8988T (cell line): Measurements from ENCODE around the gene ERCC6.
A peak's percentile ranks its signal among the peaks of the same experiment; 100 is the strongest.

ENCODE experiments used
- DNase-seq: peaks from one replicate; pipeline ENCODE4 v3.0.0; 2011

Gene ERCC6

GRCh38 chr10:49538381-49539319 lies at the start of gene ERCC6:
Gene ERCC6 (minus strand): TSS chr10:49539121.
- peak; percentile 94 for DNase-seq

- DNase-seq, result no peak
These were observed 49.1 kb upstream of the ERCC6 start for GRCh38 chr10:49587981-49588380.

GRCh38 chr10:49585387-49585786 lies 46.5 kb upstream of the ERCC6 start:
- DNase-seq, result no peak

GRCh38 chr10:49579621-49580020 lies 40.7 kb upstream of the ERCC6 start:
- no peak for DNase-seq

GRCh38 chr10:49578392-49578791 lies 39.5 kb upstream of the ERCC6 start:
- no peak for DNase-seq

- no peak for DNase-seq
These were observed 38.4 kb upstream of the ERCC6 start for GRCh38 chr10:49577182-49577925.

- no peak for DNase-seq
These were observed 36.7 kb upstream of the ERCC6 start for GRCh38 chr10:49575489-49576072.

- DNase-seq, result no peak
These were observed 33.7 kb upstream of the ERCC6 start for GRCh38 chr10:49572594-49573114.

- no peak for DNase-seq
These were observed 32.5 kb upstream of the ERCC6 start for GRCh38 chr10:49571388-49571787.

- DNase-seq, result no peak
These were observed 30.2 kb upstream of the ERCC6 start for GRCh38 chr10:49569031-49569631.

- no peak for DNase-seq
These were observed 29.3 kb upstream of the ERCC6 start for GRCh38 chr10:49568235-49568634.

- no peak for DNase-seq
These were observed 28.9 kb upstream of the ERCC6 start for GRCh38 chr10:49567810-49568209.

GRCh38 chr10:49564461-49565009 lies 25.6 kb upstream of the ERCC6 start:
- DNase-seq, result no peak

- DNase-seq, result no peak
These were observed 24.0 kb upstream of the ERCC6 start for GRCh38 chr10:49562893-49563292.

- DNase-seq, result no peak
These were observed 21.6 kb upstream of the ERCC6 start for GRCh38 chr10:49560526-49560925.

GRCh38 chr10:49559476-49559875 lies 20.6 kb upstream of the ERCC6 start:
- DNase-seq, result no peak

- DNase-seq, result no peak
These were observed 19.3 kb upstream of the ERCC6 start for GRCh38 chr10:49558190-49558589.

GRCh38 chr10:49557681-49558080 lies 18.8 kb upstream of the ERCC6 start:
- DNase-seq, result no peak

GRCh38 chr10:49556723-49557122 lies 17.8 kb upstream of the ERCC6 start:
- no peak for DNase-seq

- DNase-seq, result no peak
These were observed 13.4 kb upstream of the ERCC6 start for GRCh38 chr10:49552277-49552676.

GRCh38 chr10:49550563-49550962 lies 11.6 kb upstream of the ERCC6 start:
- no peak for DNase-seq

GRCh38 chr10:49549640-49550346 lies 10.9 kb upstream of the ERCC6 start:
- no peak for DNase-seq
